GM21367 (cell line): ENCODE measurements around the gene TRRAP.

Source experiments
- ATAC-seq: cut with Tn5 transposase; IDR thresholded peaks from one replicate; pipeline ENCODE4 v1.9.1; 2021; ENCODE audit not compliant: unreplicated experiment

Gene TRRAP

DNA sequence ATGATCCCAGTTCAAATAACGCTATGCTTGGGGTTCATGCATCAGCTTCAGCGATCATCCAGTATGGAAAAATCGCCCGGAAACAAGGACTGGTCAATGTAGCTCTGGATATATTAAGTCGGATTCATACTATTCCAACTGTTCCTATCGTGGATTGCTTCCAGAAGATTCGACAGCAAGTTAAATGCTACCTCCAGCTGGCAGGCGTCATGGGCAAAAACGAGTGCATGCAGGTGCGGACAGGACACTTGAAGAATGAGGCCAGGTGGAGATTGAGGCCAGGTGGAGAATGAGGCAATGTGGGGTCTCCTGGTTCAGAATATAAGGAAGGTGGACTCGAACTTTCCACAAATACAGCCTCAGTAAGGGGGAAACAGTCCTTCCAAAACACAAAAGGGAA lies 105.8 kb downstream of the TRRAP start:
- no peak for ATAC-seq

DNA sequence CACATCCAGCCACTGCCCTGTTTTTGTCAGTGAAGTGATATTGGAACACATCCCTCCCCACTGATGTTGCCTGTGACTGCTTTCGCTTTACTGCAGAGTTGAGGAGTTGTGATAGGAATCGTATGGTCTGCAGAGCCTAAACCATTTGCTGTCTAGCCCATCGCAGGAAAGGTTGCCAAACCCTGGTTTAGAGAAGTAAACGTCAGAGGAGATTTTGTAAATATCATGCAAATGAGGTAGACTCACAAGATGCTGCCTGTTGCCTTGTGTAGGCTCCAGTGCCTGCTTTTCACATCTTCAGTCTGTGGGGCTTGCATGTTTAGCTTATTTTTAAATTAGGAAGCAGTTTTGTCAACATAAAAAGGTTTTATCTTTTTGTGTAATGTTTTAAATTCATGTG lies 107.1 kb downstream of the TRRAP start:
- ATAC-seq, result no peak

GRCh38 chr7:98985945-98986344 lies 107.6 kb downstream of the TRRAP start:
- no peak for ATAC-seq

DNA sequence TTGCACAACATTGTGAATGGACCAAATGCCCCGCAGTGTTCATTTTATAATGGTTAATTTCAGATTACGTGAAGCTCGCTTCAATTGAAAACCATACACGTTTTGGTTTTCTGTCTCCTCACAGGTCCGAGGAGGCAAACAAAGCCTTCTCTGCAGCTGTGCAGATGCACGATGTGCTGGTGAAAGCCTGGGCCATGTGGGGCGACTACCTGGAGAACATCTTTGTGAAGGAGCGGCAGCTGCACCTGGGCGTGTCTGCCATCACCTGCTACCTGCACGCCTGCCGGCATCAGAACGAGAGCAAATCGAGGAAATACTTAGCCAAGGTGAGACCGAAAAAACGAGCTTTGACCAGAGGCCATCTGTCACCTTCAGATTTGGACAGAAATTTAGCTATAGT lies 110.3 kb downstream of the TRRAP start:
- no peak for ATAC-seq

- no peak for ATAC-seq
These were observed 112.0 kb downstream of the TRRAP start for GRCh38 chr7:98990356-98990755.

DNA sequence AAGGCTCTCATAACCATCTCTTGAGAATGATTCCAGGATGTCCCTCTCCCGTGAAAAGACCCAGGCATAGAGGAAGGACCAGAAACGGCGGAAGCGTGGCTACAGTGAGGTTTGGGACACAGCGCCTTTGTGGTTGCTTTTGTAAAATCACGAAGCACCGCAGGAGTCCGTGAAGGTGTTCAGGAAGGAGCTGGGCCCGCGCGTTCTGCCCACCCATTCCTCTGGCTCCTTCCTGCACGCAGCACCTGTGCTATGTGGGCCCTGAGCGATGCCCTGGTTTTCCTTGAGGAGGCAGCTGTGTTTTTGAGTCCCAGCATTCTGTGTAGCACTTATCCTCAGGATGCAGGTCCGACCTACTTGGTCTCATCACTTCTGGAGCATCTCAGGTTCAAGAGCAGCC lies 112.8 kb downstream of the TRRAP start:
- ATAC-seq, result no peak

- ATAC-seq, result no peak
These were observed 113.7 kb downstream of the TRRAP start for GRCh38 chr7:98992076-98992475.

- ATAC-seq, result no peak
These were observed 114.9 kb downstream of the TRRAP start for GRCh38 chr7:98993024-98993897.

GRCh38 chr7:98994046-98994944 lies 116.0 kb downstream of the TRRAP start:
- no peak for ATAC-seq

DNA sequence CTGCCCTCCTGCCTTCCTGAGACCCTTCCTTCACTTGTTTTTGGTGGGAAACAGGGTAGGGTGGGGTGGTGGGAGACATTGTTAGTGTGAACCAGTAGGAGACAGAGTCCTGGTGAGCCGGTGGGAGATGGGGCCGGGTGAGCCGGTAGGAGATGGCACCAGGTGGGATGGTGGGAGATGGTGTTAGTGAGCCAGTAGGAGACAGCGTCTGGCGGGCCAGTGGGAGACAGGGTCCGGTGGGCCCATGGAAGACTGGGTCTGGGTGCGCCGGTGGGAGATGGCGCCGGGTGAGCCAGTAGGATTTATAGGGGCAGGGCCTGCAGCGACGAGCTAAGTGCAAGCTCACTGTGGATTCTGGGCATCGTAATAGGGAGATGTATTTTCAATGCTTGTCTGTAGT lies 116.8 kb downstream of the TRRAP start:
- ATAC-seq, result no peak

- ATAC-seq, result no peak
These were observed 117.3 kb downstream of the TRRAP start for GRCh38 chr7:98995523-98996149.

DNA sequence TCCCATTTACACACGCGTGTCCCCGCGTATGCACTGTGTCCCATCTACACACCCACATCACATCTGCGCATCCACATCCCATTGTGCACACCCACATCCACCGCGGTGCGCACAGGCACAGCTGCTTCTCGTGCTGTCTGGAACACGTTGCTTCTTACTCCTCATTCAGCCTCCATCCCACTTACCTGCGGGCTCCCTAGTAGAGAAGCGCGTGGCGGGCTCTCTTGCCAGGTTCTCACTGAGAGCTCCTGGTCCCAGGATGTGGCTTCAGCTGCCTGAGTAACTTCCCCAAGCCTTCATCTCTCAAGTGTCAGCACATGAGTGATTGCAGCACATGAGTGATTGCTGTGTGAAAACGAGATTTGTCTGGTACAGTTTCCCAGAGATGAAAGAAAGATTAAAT lies 117.8 kb downstream of the TRRAP start:
- no peak for ATAC-seq

- ATAC-seq, result no peak
These were observed 119.5 kb downstream of the TRRAP start for GRCh38 chr7:98997846-98998245.

- no peak for ATAC-seq
These were observed 120.7 kb downstream of the TRRAP start for GRCh38 chr7:98998821-98999725.

GRCh38 chr7:99000196-99000903 lies 122.0 kb downstream of the TRRAP start:
- ATAC-seq, result no peak

DNA sequence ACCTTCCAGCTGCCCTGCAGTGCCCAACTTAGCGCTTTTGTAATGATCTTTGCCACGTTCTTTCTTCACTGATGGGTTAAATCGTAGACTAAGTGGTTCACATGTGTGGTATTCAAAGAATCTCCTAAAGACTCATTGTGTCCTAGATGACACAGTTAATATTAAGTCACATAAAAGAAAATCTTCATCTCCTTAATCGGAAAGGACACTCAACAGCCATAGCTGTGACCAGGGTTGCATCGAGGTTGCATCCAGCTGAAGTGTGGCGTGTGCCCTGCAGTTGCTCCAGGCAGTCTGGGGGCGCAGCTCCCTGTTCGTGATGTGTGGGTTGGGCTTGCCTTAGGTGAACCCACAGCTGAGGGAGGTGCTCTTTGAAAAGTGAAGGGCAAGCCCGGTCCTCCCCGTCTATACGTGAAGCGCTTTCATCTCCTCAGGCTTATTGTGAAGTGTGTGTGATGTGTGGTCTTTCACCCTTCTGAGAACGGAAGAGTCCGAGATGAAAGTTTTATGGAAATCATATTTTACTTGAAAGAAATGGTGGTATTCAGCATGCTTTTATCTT lies 122.7 kb downstream of the TRRAP start:
- ATAC-seq, result no peak

DNA sequence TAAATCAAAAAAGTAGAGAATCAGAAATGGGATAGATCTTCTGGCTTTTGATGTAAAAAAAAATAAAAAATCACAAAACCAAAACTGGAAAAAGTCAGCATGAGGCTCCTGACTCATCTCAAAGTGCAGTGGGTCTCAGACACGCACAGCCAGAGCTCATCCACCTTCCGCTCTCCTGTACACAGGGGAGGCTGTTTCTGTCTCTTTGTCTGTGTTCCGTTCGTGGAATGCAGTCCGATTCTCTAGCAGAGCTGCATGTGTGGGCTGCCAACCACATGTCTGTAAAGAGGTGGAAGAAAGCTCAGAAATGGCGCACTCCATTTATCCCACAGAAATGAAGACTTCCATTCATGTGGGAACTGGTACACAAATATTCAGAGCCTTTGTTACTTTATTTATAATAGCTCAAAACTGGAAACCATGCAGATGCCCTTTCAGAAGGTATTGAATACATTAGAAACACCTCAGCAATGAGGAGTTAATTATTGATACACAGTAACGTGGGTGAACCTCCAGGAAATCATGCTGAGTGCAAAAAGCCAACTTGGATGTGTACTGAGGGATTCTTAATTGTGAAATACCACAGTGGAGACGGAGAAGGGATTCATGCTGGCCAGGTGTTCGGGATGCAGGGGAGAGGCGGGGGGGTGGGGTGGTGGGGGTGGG lies 123.3 kb downstream of the TRRAP start:
- ATAC-seq, result no peak

DNA sequence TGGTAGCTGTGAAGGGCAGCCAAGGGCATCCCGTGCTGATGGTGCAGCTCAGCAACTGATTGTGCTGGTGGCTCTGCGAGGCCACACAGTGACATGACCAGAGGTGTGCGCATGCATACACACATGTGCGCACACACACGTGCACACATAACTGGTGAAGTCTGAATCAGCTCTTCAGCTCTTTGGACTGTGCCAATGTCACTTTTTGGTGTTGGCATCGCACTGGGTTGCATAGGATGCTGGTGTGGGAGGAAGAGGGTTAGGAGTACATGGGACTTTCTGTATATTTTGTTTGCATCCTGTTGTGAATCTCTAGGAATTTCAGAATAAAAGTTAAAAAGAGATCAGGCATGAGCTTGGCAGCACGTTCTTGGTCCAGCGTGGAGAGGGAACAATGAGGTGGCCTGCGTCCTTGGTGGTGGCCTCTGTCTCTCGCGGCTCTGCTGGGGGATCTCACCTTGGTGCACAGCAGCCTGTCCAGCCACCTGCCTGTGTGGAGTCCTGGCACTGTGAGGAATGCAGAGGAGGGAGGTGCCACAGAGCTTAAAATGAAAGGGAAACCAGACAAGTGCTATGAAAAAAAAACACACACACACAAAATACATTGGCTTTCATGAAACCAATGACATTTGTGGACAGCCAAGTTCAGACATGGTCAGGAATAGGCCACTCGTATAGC lies 124.0 kb downstream of the TRRAP start:
- no peak for ATAC-seq

DNA sequence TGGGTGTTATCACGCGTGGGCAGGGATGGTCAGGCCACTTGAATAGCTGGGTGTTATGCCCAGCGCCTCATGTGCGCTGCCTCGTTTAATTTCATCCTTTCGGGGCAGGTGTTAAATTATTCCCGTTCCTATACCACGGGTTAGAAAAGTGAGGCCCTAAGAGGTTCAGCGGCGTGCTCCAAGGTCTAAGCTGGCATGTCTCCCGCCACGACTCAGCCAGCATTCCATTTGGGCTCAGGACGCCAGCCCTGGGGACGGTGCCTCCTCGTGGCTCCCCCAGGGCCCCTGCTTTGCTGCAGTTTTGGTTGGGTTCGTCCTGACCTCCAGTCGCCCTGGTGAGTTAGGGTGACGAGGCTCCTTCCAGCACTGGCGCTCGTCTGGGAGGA lies 124.5 kb downstream of the TRRAP start:
- no peak for ATAC-seq
